GM13977 (cell line): ENCODE measurements around the gene BABAM2.
"Not testable (repeated sequence)": the region's sequence is repeated elsewhere in the genome, so short reads cannot be mapped to it uniquely, and the experiment has no call there.

Experiments
- DNase-seq: peaks from one replicate; pipeline ENCODE4 v3.0.0; 2012; ENCODE audit warnings: low spot score
- in situ Hi-C: fragments of 300-500 bp; cut with MboI; formaldehyde crosslinking; loops from one replicate; pipeline ENCODE4 v1.12.0; 2022; ENCODE audit warnings: low sequenced_read_pairs, low pct_unique_long_range_greater_than_20kb, mixed read lengths, inconsistent platforms; ENCODE audit not compliant: unreplicated experiment
- TF ChIP-seq, protein P1 (sequence below): IDR thresholded peaks from 2 replicates; pipeline ENCODE4 v1.5.1; 2012; ENCODE audit warnings: mild to moderate bottlenecking, control low read depth; ENCODE audit not compliant: insufficient read depth; ENCODE audit errors: extremely low read depth, missing control alignments

The BABAM2 gene

DNA sequence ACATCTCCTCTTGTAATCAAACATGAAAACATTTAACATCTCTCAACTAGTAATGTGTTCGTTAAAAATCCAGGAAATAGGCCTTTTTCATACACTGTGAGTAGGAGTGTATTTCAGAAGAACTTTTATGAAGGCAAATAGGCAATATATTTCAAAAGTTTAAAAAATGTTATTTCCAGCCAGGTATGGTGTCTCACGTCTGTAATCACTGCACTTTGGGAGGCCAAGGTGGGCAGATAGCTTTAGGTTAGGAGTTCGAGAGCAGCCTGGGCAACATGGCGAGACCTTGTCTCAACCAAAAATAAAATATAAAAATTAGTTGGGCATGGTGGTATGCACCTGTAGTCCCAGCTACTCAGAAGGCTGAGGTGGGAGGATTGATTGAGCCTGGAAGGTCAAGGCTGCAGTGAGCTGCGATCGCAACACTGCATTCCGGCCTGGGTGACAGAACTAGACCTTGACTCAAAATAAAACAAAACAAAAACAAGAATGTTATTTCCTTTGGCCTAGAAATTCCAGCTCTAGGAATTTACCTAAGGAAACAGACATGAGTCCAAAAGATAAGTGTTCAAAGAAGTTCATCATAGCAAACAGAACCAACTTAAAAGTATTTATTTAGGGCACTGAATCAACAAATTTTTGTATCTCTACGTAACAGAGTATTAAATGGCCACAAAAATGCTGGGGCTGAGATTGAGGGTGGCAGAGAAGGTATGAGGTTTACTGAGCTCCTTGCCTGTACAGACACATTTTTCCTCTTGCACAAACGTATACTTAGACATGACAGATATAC is 15.2 kb upstream of the BABAM2 start:
- TF ChIP-seq, protein P1, sequence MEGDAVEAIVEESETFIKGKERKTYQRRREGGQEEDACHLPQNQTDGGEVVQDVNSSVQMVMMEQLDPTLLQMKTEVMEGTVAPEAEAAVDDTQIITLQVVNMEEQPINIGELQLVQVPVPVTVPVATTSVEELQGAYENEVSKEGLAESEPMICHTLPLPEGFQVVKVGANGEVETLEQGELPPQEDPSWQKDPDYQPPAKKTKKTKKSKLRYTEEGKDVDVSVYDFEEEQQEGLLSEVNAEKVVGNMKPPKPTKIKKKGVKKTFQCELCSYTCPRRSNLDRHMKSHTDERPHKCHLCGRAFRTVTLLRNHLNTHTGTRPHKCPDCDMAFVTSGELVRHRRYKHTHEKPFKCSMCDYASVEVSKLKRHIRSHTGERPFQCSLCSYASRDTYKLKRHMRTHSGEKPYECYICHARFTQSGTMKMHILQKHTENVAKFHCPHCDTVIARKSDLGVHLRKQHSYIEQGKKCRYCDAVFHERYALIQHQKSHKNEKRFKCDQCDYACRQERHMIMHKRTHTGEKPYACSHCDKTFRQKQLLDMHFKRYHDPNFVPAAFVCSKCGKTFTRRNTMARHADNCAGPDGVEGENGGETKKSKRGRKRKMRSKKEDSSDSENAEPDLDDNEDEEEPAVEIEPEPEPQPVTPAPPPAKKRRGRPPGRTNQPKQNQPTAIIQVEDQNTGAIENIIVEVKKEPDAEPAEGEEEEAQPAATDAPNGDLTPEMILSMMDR, result no peak
- in situ Hi-C loops, result no loop called here
- no peak for DNase-seq

DNA sequence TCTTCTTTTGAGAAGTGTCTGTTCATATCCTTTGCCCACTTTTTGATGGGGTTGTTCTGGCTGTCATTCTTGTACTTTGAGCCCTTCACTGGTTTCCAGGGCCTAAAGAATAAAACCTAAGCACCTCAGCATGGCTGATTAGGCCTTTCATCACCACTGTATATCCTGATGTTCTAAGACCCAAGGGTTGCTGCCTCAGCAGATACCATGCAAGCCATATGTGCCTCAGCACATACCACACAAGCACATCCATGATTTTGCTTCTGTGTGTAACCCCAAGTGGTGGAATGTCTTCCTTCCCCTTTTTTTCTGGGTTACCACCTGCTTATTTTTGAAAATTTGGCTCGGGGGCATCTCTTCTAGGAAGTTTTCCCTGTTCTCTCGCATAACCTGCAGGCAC is 11.7 kb upstream of the BABAM2 start:
- in situ Hi-C loops, result no loop called here
- no peak for DNase-seq
- TF ChIP-seq, protein P1, result no peak

DNA sequence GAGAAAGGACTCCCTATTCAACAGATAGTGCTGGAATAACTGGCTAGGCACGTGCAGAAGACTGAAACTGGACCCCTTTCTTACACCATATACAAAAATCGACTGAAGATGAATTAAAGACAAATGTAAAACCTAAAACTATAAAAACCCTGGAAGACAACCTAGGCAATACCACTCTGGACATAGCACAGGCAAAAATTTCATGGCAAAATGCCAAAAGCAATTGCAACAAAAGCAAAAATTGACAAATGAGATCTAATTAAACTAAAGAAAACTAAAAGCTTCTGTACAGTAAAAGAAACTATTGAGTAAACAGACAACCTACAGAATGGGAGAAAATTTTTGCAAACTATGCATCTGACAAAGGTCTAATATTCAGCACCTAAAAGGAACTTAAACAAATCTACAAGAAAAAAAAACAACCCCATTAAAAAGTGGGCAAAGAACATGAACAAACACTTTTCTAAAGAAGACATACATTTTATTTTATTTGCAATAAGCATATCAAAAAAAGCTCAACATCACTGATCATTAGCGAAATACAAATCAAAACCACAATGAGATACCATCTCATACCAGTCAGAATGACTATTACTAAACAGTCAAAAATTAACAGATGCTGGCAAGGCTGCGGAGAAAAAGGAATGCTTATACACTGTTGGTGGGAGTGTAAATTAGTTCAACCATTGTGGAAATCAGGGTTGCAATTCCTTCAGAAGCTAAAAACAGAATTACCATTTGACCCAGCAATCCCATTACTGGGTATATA is 8.5 kb upstream of the BABAM2 start:
- in situ Hi-C loops, DNase-seq: not testable (repeated sequence)

DNA sequence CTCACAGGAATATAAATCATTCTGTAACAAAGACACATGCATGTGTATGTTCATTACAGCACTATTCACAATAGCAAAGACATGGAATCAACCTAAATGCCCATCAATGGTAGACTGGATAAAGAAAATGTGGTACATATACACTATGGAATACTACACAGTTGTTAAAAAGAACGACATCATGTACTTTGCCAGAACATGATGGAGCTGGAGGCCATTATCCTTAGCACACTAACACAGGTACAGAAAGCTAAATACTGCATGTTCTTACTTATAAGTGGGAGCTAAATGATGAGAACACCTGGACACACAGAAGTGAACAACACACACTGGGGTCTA is 8.0 kb upstream of the BABAM2 start:
- in situ Hi-C loops, DNase-seq: not testable (repeated sequence)

DNA sequence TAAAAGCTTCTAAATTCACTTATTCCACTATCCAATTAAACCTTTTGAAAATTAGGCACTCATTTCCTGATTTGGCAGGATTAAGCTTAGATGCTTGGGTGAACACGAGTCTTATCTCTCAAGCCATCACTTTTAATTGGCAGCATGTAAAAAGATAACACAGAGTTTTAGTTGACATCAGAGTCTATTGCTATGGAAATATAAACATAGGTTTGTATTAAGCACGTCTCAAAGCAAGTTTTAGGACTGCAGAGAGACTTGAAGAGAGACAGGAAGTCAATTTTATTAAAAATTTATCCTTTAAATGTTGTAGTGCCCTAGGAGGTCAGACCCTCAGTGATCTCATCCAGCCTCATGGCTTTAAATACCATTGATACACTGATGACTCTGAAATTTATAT is 5.9 kb upstream of the BABAM2 start:
- in situ Hi-C loops, result no loop called here
- no peak for DNase-seq

DNA sequence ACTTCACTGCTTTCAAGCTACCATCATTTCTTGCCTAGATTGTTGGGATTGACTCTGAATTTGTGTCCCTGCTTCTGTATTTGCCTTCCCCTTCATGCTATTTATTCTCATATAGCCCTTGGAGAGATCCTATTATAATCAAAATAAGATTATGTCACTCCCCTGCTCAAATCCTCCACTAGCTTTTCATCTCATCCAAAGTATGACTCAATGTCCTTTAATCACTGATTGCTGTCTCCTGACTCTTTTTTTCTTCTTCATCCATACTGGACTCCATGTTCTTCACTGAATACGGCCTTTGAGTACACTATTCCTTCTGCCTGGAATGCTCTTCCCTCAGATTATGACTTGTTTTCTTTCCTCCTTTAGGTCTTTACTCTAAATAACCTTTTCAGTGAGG is 5.3 kb upstream of the BABAM2 start:
- no peak for DNase-seq
- TF ChIP-seq, protein P1, result no peak
- in situ Hi-C loops, result no loop called here

More for the DNA sequence above, 5.9 kb upstream of the BABAM2 start:
- TF ChIP-seq, protein P1, result no peak

DNA sequence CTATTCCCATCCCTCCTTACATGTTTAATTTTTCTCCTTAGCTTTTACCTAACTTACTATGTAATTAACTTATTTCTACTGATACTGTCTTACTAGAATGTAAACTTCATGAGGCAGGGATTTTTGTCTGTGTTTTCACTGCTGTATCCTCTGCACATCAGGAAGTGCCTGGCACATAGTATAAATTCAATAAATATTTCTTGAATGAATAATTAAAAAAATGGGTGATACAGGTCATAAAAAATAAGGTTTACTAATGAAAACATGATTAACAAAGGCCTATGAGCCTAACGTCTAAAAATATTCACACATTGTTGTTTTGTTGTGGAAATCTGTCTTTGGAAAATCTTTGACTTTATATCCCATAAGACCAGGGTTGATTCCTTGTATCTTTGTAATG is 4.9 kb upstream of the BABAM2 start:
- in situ Hi-C loops, result no loop called here
- TF ChIP-seq, protein P1, result no peak
- DNase-seq, result no peak
